ENCODE measurements around the gene C20orf173. TPM values are rescaled to one million over a fixed set of nuclear protein-coding genes. Genes with fewer than 3 reads are reported as not detected.
A peak's percentile ranks its signal among the peaks of the same experiment; 100 is the strongest.

The C20orf173 gene
- total and polyA plus RNA-seq, 10 donors, result not detected

GRCh38 chr20:35515949-35516645, 13.4 kb downstream of the C20orf173 start:
- Histone ChIP-seq H3K36me3 (peaks cover 0 to 52% (median 43%) of the 10 kb centered on the region in 6 donors), H3K4me3 (no peak overlapping the region), H3K27ac (no peak overlapping the region), H3K4me1 (no peaks in the 10 kb centered on the region), H3K9me3 (no peaks in the 10 kb centered on the region), H3K27me3 (replicated peaks in 1 of 7) (no peaks in the 10 kb centered on the region)
- no peak for DNase-seq
- intact Hi-C loops (cut with DNase I; ENCODE audit: low total_unique reads), result no loop called here
- WGBS, 5 donors, result 69 to 95% (median 84%) methylated on average over 3 of the region's 3 CpGs
- no peak for TF ChIP-seq POLR2AphosphoS5 (IDR thresholded peaks at IDR 0.05)
- TF ChIP-seq CTCF (IDR thresholded peaks at IDR 0.05 in 8 of 11, conservative IDR thresholded peaks at IDR 0.05 in 3 of 11), result no peak
- TF ChIP-seq POLR2A (IDR thresholded peaks at IDR 0.05), result no peak

GRCh38 chr20:35515341-35515740, 14.1 kb downstream of the C20orf173 start:
- Histone ChIP-seq H3K27me3 (replicated peaks in 1 of 7) (no peaks in the 10 kb centered on the region), H3K36me3 (peaks cover 2 to 60% (median 50%) of the 10 kb centered on the region in 6 donors), H3K4me1 (no peaks in the 10 kb centered on the region), H3K27ac (no peak overlapping the region), H3K4me3 (no peak overlapping the region), H3K9me3 (no peaks in the 10 kb centered on the region)
- intact Hi-C loops (cut with DNase I; ENCODE audit: low total_unique reads), result no loop called here
- WGBS, 5 donors, result 92 to 100% (median 96%) methylated on average over 1 to 4 of the region's 4 CpGs
- no peak for TF ChIP-seq POLR2A (IDR thresholded peaks at IDR 0.05)
- TF ChIP-seq POLR2AphosphoS5 (IDR thresholded peaks at IDR 0.05), result no peak
- TF ChIP-seq CTCF (IDR thresholded peaks at IDR 0.05 in 8 of 11, conservative IDR thresholded peaks at IDR 0.05 in 3 of 11), result no peak
- no peak for DNase-seq

- 81 to 92% (median 90%) methylated on average over 11 of the region's 11 CpGs for WGBS, 5 donors
- no peaks in the 10 kb centered on the region for H3K9me3 ChIP-seq
- TF ChIP-seq POLR2AphosphoS5 (IDR thresholded peaks at IDR 0.05), result no peak
- TF ChIP-seq POLR2A (IDR thresholded peaks at IDR 0.05), result no peak
- TF ChIP-seq CTCF (IDR thresholded peaks at IDR 0.05 in 8 of 11, conservative IDR thresholded peaks at IDR 0.05 in 3 of 11), result no peak
- DNase-seq, result no peak
- H3K27ac ChIP-seq, result no peak overlapping the region
- peaks cover 3 to 69% (median 59%) of the 10 kb centered on the region in 6 donors for H3K36me3 ChIP-seq
- H3K4me3 ChIP-seq, result no peak overlapping the region
- intact Hi-C loops (cut with DNase I; ENCODE audit: low total_unique reads), result no loop called here
- peaks cover 0 to 5% (median 0%) of the 10 kb centered on the region in 6 donors for H3K4me1 ChIP-seq
- H3K27me3 ChIP-seq (replicated peaks in 1 of 7), result no peaks in the 10 kb centered on the region
These were observed 15.0 kb downstream of the C20orf173 start for GRCh38 chr20:35514371-35514932.

GRCh38 chr20:35511814-35512420, 17.5 kb downstream of the C20orf173 start:
- intact Hi-C loops (cut with DNase I; ENCODE audit: low total_unique reads), result no loop called here
- Histone ChIP-seq H3K27ac (no peak overlapping the region), H3K9me3 (no peaks in the 10 kb centered on the region), H3K27me3 (replicated peaks in 1 of 7) (no peaks in the 10 kb centered on the region), H3K4me3 (no peak overlapping the region), H3K4me1 (peaks cover 0 to 30% (median 20%) of the 10 kb centered on the region in 6 donors), H3K36me3 (peaks cover 3 to 94% (median 85%) of the 10 kb centered on the region in 6 donors)
- 93 to 100% (median 94%) methylated on average over 2 of the region's 2 CpGs for WGBS, 5 donors
- DNase-seq, result no peak
- TF ChIP-seq CTCF (IDR thresholded peaks at IDR 0.05 in 8 of 11, conservative IDR thresholded peaks at IDR 0.05 in 3 of 11) (peak in 7 of 11 experiments; percentile 22 to 42 (median 35)), POLR2A (IDR thresholded peaks at IDR 0.05) (no peak)

All from spleen (tissue), 11 donors.